Measurements from ENCODE around the gene GRK4.

Gene GRK4

GRCh38 chr4:3017504-3017903 is 54.1 kb downstream of the GRK4 start:
- no peak for DNase-seq

DNA sequence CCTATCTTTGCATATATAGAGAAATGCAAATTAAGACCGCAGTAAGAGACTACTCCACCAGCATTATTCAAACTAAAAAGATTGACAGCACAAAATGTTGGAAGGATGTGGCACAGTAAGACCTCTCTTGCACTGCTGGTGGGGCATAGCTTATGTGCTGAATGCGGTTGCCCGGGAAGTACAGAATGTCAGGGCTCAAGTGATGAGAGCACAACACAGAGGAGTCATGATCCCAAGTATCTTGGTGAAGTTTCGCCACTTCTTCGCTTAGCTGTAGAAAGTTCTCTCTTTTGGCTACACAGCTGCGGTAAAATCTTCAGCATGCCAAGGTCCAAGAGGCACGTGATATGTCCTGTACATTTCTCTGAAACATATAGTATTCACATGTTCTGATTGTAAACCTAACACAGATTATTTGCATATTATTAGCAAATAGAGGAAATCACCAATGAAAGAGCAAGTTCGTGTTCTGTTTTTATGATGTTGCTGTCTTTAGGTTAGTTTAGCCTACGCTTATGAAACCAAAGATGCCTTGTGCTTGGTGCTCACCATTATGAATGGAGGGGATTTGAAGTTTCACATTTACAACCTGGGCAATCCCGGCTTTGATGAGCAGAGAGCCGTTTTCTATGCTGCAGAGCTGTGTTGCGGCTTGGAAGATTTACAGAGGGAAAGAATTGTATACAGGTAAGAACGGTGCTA is 55.9 kb downstream of the GRK4 start:
- DNase-seq: no peak

- no peak for DNase-seq
Observed at GRCh38 chr4:3021127-3021526, 57.8 kb downstream of the GRK4 start.

- DNase-seq: no peak
Observed at GRCh38 chr4:3021627-3022026, 58.3 kb downstream of the GRK4 start.

- no peak for DNase-seq
Observed at GRCh38 chr4:3022112-3022511, 58.7 kb downstream of the GRK4 start.

- no peak for DNase-seq
Observed at GRCh38 chr4:3022651-3023050, 59.3 kb downstream of the GRK4 start.

DNA sequence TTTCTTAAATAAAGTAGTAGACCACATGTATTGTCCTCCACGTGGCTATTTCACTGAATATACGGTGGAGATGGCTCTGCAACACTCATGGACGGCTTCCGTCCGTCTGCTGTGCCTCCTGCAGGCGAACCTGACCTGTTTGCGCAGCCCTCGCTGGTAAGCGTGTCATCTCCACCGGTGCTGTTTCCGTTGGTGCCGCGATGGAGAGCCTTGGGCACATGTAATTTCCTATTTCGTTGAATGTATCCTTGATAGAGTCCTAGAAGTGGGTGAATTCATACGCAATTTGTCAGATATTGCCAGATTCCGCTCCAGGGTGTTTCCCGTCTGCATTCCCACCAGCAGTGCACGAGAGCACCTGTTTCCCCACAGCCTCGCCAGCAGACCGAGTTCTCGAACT is 62.5 kb downstream of the GRK4 start:
- no peak for DNase-seq

DNA sequence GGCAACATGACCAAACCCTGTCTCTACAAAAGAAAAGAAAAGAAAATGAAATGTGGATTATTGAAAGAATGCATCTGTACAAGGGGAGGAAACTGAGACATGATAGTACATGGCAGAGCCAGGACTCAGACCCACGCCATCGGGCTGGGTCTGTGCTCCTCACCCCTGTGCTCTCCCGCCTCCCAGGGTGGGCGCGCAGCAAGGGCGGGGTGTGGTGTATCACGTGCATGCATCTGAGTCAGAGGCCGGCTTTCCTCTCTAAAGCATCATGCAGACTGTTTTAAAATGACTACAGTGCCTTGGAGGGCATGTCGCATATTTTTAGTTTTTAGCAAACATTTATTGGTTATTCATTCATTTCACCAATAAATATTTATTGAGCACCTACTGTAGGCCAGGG is 63.2 kb downstream of the GRK4 start:
- DNase-seq: no peak

GRCh38 chr4:3029464-3029863 is 66.1 kb downstream of the GRK4 start:
- DNase-seq: no peak

GRCh38 chr4:3030566-3031356 is 67.4 kb downstream of the GRK4 start:
- DNase-seq: no peak

DNA sequence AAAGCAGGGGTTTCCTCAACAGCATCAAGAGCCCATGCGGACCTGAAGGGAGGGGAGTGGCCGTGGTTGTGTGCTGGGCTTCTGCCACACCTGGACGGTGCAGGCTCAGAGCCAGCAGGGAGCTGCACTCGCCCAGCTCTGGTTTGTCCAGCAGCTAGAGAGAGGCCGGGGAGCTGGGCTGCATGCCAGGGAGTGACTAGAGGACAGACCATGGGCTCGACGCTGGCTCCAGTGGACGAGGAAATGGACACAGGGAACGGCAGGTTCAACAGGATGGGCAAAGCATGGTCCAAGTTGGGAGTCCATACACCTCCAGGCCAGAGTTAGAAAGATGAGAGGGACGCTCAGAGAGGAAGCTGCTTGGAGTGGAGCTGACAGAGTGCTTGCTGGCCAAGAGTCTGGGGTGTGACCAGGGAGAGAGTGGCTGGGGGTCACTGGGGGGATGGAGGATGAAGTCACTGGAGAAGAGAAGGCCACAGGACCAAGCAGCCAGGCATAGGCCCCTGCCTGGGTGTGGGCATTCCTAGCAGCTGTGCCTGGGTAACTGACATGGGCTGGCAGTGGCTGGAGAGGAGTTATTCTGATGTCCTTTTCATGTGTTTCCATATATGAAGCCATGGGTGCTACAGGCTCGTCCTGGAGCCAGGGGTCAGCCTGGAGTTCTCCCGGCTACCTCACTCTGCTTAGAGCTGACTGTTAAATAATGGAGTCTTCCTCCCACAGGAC is 68.1 kb downstream of the GRK4 start:
- no peak for DNase-seq

GRCh38 chr4:3034231-3034630 is 70.9 kb downstream of the GRK4 start:
- no peak for DNase-seq

- DNase-seq: no peak
Observed at GRCh38 chr4:3035249-3035648, 71.9 kb downstream of the GRK4 start.

DNA sequence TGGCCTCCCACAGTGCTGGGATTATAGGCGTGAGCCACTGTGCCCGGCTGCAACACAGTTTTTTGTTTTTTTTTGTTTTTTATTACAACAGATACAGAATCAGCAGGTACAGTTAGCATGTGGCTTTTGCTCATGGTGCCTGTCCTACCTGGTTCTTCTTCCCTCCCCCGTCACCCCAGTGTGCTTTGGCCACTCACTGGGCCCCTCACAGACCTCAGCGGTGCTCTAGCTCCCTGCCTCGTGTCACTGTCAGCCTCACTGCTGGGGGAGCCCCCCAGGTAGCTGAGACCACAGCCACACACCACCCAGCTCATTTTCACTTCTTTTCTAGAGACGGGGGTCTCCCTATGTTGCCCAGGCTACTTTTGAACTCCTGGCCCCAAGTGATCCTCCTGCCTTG is 72.3 kb downstream of the GRK4 start:
- no peak for DNase-seq

- DNase-seq: no peak
Observed at GRCh38 chr4:3036131-3036952, 73.0 kb downstream of the GRK4 start.

GRCh38 chr4:3037957-3038461 is 74.6 kb downstream of the GRK4 start:
- DNase-seq: peak in 1 of 2 donors; percentile 23

GRCh38 chr4:3039706-3040366 is 76.5 kb downstream of the GRK4 start:
- DNase-seq: no peak

- peak in 1 of 2 donors; percentile 25 for DNase-seq
Observed at GRCh38 chr4:3040452-3041191, 77.3 kb downstream of the GRK4 start.

GRCh38 chr4:3041192-3042142 is 78.1 kb downstream of the GRK4 start:
- DNase-seq: peak; percentile 49 to 70

DNA sequence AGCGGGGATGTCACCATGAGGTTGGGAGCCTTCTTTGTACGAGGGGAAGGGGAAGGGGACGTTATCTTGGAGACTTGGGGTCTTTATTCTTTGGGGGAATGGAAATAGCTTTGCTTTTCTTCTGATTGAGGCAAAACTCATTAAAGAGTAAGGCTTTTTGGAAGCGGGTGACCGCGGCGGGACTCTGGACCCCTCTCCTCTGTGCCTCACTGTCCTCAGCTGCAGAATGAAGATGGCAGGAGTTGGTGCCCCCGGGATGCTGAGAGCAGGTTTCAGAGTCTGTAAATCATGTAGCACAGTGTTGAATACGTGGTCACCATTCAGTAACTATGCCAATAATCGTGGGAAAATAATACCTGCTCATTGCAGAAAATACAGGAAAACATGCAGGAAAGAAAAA is 78.9 kb downstream of the GRK4 start:
- DNase-seq: no peak

Measured in CD4-positive, alpha-beta T cell treated with Interleukin-4 for 1 hour (primary cell).